HUDEP-2 (cell line): ENCODE data around the gene NCOR2.
"Not testable (repeated sequence)": the region's sequence is repeated elsewhere in the genome, so short reads cannot be mapped to it uniquely, and the experiment has no call there.

Experiments used
- DNase-seq, 76 experiments: peaks; one replicate each; lab custom pipeline; 2025; ENCODE audit not compliant: unreplicated experiment in 76 of 76; lab: John Stamatoyannopoulos, UW

NCOR2 gene

DNA sequence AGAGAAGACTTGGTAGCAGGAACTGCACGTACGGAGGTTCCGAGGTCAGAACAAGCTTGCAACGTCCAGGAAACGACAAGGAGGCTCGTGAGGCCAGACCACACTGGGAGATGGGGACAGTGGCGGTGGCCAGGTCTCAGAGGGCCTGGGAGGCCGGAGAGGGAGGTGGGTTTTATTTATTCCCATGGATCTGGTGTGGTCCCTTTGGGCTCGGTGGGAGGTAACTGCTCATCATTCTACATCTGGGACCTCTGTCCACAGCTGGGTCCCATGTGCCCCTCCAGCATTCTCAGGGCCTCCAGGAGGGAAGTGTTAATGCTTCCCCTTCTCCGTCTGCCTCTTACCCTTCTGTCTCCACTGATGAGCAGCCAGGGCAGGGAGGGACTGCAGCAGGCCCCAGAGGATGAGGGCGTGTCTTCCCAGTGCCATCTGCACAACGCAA is 35.7 kb upstream of the NCOR2 start:
- no peak for DNase-seq

DNA sequence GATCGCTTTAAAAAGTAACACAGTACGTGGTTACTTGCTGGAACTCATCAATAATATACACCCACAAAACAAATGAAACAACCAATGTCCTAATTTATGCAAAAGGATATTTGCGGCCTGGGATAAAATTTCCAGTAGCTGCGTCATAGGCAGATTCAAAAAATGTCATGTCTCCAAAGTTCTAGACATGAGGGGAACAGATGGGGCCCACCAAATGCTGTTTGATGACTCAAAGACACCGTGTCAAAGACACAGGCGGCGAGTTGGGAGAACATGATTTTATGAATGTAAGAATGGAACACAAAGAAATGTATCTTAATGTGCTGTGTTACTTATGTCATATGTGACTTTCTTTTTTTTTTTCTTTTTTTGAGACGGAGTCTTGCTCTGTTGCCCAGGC is 34.3 kb upstream of the NCOR2 start:
- DNase-seq, result no peak

DNA sequence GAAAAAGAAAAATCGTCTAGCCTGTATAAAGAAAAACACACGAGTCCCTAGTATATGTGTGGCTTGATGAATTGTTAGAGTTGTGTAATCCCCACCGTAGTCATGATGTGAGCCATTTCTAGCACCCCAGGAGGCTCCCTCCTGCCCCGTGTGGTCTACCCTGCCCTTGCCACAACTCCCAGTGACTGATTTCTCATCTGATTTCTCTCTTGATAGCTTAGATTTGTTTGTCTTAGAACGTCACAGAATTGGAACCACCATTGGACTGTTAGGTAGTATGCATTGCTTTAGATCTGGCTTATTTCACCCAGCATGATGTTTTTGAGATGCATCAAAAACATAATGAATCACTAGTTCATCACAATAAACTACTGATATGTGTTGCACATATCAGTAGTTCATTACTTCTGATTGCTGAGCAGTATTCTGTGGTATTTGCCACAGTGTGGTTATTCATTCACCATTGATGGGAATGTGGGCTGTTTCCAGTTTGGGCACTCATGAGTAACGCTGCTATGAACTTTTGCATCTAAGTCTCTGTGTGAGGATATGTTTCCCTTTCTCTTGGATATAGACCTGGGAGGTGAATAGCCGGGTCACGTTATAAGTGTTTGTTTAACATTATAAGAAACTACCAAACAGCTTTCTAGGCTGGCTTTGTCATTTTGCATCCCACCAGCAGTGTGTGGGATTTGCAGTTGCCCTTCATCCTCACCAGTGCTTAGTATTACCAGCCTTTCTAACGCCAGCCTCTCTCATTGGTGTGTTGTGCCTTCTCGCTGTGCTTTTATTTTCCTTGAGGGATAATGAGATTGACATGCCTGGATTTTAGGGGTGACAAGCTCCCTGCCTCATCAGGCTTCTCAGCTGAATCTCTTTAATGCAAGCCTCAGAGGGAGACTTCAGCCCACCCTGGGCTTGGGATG is 31.9 kb upstream of the NCOR2 start:
- no peak for DNase-seq

DNA sequence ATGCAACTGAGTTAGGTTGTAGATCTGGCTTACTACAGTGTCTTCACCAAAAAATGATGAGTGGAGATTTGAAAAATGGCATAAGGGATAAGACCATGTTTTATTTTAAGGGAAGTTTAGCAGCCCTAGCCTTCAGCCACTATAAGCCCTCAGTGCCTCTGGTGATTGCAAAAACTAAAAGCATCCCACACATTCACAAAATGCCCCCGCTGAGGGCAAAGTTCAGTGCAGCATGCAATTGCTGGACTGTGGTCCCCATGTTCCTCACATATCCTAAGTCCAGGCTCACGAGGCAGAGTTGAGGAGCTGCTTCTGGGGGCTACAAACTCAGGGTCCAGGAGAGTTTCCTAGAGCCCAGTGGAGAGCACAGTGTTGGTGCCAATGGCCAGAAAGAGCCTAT is 29.6 kb upstream of the NCOR2 start:
- no peak for DNase-seq

DNA sequence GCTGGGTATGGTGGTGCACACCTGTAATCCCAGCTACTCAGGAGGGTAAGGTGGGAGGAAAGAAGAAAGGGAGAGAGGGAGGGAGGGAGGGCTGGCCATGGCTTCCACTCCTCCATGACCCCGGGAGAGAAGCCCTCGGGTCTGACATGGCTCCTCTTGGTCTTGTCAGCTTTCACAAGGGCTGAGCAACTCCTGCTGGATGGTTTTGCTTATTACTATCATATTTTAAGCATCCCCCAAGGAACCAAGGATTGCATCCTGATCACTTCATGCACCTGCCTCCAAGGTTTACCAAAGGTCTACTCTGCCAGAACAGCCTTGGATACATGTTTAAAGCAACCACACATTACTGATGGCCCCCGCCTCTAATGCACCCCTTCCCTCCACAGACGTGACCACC is 28.0 kb upstream of the NCOR2 start:
- no peak for DNase-seq

DNA sequence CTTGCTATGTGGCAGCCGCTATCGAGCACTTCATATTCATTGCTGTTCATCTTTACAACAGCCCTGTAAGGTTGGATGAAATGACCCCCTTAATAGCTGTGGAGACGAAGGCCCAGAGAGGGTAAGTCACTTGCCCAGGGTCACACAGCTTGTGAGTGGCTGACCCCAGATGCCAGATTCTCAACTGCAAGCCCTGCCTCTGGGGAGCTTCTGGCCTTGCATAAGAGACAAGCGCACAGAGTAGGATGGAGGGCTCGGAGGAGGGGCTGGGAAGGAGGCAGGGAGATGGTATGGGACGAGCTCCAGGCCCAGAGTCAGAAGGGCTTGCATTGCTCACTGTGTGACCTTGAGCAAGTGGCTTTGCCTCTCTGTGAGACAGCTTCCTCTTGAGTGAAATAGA is 27.4 kb upstream of the NCOR2 start:
- no peak for DNase-seq

DNA sequence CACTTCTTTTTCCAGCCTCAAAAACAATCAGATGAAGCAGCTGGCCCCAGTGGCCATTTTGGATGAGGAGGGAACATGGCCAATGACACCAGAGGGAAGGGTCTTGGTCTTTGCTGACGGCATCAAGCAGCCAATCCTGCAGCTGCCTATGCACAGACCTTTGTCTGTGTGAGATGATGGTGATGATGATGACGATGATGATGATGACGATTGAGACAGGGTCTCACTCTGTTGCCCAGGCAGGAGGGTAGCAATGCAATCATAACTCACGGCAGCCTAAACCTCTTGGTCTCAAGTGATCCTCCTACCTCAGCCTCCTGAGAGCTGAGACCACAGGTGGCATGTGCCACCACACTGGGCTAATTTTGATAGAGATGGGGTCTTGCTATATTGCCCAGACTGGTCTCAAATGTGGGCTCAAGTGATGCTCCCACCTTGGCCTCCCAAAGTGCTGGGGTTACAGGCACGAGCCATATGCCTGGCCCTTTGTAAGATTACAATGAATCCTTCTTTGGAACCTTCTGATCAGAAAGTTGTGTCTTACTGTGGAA is 26.5 kb upstream of the NCOR2 start:
- no peak for DNase-seq

DNA sequence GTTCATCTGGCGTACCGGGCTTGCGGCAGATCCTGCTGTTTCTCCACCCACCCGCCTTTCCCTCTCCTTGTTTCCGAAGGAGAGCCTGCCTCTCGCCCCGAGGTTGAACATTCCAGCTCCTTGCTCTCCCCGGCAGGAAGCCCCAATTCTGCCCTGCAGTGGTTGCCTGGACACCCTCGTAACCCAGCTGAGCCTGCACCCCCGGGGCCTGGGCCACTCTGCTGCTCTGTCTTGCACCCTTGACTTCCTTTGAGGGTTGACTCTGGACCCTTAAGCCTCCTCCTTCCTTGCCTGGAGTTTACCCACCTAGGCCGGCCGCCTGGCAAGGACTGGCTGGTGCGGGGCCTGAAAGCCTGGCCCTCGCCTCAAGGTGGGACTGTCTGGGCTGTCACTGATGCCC is 25.8 kb upstream of the NCOR2 start:
- no peak for DNase-seq

DNA sequence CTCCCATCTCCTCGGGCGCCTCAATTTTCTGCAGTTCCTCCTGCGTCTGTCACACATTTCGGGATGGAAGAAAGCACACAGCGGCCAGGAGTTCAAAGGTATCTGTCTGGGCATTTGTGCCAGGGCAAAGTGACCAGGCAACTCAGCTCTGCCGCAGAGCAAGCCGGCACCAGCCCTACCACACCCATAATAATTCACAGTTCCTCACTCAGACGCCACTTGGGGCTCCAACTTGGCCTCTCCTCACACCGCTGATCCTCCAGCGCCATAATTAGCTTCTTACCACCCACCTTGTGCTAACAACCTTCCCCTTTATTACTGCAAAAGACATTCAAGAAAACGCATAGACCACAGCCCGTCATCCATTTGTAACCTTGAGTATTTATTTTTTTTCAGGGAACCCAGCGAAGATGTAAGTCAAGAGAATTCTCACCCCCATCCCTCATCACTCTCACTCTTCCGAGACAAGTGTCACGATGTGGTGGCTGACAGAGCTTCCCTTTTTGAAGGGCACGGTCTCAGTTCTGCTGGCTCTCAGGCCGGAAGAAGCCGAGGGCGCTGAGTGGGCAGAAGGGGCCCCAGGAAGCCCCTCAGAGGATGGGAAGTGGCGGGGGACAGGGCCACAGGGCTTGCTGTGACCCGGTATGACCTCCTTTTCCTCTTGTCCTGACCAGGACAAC is 25.2 kb upstream of the NCOR2 start:
- DNase-seq, result no peak

DNA sequence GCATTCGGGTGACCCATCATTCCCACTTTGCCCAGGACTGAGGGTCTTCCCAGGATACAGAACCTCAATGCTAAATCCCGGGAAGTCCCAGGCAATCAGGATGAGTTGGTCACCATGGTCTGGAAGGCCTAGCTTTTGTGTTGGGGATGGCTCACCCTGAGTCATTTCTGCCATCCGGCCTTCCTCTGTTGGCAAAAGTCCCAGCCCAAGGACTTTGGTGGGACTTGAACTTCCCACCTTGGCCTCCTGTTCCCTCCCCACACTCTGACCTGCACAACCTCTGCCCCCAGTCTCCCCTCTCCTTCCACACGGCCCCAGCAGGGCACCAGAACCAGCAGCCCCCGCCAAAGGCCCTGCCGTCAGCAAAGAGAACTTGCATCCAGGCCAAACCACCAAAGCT is 24.6 kb upstream of the NCOR2 start:
- no peak for DNase-seq

DNA sequence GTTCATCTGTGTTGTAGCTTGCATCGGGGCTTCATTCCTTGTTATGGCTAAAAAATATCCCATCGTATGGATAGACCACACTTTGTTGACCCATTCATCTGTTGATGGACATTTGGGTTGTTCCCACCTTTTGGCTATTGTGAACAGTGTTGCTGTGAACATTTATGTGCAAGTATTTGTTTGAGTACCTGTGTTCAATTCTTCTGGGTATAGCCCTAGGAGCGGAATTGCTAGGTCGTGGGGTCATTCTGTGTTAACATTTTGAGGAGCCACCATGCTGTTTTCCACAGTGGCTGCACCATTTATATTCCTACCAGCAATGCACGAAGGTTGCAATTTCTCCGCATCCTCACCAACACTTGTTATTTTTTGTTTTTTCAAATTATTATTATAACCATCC is 23.0 kb upstream of the NCOR2 start:
- no peak for DNase-seq

DNA sequence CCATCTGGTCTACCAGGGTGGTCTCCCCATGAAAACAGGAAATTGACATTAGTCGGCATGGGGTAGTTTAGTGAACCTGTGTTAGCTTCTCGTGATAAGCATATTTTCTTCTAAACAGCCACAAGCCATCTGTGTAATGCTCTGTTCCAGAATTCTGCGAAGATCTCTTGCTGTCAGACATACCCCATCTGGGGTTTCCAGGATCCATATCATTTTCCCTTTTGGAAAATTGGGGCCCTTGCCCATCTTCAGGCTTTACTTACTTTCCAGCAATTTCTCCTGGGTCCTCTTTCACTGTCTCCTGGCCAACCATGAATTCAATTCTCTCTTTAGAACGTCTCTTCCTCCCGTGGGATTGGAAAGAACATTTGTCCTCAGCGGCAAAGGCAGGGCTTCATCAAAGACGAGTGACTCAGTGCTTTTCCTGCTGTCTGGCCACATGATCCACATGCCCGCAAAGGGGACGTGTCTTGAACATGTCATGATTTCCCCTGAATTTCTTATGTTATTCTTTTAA is 21.4 kb upstream of the NCOR2 start:
- no peak for DNase-seq

DNA sequence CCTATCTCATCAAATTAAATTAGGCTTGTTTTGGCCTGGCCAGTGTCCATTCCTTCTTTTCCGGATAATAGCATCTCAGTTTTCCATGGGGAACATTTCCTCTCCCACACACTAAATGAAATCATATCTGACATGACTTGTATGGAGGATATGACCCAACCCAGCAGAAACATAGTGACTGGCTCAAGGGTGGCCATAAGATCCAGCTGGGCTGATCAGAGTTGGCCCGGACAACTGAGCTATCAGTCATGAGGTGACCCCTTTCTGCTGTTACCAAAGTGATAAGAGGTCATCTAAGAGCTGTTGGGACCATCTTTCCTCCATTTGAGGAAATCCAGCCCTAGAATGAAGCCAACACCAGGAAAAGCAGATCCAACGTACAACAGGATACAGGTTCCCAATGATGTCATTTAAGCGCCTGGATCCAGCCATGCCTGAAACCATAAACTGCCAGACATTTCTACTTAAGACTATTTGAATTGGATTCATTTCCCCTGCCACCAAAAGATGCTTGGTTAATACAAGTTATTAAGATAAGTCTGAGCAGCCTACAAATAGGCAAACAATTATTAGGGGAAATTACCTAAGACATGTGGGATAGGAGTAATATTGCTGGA is 20.7 kb upstream of the NCOR2 start:
- no peak for DNase-seq

DNA sequence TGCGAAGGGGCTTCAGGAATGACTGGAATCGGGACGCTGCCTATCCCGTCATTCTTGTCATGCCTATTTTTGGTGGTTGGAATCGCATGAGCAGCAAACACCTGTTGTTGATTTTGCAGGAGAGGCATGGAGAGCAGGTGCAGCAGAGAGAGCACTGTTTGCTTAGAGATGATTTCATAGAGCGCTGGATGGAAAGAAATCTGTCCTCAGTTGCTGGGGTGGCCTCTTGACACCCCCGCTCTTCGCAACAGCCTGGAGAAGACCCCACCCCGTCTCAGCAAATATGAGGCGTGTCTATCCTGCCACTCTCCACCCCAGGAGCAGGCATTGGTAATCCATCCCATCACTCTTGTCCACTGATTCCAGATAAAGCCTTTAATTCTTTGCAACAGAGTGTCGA is 19.3 kb upstream of the NCOR2 start:
- DNase-seq, result no peak

DNA sequence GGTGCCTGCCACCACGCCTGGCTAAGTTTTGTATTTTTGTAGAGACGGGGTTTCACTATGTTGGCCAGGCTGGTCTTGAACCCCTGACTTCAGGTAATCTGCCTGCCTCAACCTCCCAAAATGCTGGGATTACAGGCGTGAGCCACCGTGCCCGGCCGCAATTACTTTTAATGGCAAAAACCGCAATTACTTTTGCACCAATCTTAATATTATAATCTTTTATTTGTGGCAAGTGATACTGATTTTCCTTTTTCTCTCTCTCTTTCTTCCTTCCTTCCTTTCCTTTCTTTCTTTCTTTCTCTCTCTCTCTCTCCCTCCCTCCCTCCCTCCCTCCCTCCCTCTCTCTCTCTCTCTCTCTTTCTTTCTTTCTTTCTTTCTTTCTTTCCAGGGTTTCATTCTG is 17.1 kb upstream of the NCOR2 start:
- DNase-seq, result not testable (repeated sequence)

DNA sequence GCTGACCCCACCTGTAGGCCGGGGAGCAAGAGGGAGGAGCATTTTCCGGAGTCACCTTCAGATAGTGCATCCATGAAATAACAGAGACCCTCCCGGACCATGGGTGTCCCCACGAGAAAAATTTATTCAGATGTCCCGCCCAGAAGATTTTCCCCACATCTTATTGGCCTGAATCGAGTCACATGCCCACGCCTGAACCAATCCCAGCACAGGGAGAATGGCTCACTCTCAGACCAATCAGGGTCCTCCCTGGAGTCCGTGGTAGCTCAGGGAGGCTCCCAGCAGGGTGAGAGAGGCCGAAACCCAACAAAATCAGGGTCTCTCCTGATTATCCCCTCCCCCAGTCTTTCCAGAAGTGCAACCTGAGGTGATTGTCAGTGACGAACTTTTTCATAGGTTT is 16.4 kb upstream of the NCOR2 start:
- DNase-seq, result no peak

DNA sequence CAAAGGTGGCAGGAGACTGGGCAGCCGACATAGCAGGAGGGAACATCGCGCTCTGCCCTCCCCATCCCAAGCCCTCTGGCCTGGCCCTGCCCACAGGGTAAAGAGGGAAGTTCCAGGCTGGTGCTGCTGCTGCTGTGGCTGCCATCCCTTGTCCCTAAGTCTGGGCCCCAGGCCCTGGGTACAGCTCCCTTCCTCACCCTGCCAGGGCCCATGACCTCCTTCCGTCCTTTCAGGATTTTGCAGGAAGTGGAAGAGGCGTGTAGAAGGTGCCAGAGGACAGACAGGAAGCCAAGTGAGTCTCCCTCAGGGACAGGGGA is 14.7 kb upstream of the NCOR2 start:
- DNase-seq, result no peak

DNA sequence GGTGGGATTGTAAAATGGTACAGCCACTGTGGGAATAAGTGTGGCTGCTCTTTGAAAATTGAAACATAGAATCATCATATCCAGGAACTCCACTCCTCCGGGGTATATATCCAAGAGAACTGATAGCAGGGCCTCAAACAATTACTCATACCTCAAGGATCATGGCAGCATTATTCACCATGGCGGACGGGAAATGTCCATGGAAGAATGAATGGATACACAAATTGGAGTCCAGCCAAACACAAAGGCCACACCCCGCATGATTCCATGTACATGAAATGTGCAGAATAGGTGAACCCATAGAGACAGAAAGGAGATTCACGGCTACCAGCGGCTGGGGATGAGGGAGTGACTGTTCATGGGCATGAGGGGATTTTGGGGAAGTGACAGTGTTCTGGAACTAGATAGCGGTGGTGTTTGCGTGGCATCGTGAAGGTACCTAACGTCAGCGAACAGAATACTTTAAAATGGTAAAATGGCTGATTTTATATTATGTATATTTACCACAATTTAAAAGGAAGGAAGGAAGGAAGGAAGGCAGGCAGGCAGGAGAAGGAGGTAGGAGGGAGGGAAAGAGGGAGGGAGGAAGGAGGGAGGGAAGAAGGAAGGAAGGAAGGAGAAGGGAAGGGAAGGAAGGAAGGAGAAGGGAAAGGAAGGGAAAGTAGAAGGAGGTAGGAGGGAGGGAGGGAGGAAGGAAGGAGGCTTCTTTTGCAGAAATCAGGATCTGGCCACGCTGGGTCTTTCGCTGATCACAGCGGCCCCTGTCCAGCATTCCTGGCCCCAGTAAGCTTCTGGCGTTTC is 14.1 kb upstream of the NCOR2 start:
- no peak for DNase-seq

DNA sequence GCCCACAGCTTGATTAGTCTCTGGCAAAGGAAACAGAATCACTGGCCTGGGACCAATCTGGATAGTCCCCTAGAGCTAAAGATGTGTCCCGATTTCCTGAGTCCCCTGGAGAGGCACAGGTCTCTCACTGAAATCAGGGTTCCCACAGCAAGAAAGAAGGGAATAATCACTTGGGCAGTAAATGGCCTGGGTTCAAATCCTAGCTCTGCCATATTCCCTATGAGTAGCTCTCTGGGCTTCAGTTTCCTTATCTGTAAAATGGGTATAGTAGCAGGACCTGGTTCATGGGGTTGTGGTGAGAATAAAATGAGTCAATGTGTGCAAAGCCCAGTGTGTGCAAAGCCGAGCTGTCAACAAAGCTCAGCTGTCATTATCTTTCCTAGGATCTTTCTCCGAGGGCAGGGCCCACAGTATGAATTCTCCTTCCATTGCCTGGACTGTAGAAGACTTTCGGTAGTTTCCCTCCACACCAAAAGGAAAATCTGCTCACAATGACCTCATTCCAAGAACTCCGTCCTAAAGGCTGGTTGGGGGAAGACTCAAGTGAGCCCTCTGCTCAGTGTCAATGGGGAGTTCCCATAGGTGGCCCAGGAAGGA is 12.6 kb upstream of the NCOR2 start:
- no peak for DNase-seq

DNA sequence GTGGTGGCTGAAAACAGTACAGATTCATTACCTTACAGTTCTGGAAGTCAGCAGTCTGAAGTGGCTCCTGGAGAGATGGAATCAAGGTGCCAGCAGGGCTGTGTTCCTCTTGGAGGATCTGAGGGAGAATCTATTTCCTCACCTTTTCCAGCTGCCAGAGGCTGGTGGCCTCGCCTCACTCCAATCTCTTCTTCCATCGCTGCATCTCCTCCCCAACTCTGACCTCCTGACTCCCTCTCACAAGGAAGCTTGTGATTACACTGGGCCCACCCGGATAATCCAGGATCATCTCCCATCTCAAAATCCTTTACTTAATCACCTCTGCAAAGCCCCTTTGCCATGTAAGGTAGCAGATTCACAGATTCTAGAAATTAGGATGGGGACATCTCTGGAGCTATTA is 11.4 kb upstream of the NCOR2 start:
- DNase-seq, result no peak
